DND-41 (cell line): ENCODE results near the gene NKX2-4.

Source experiments
- ATAC-seq: fragments of 200-7000 bp; cut with Tn5 transposase; 3 replicates; pipeline ENCODE4 v1.9.1; 2021; ENCODE audit warnings: low read depth; ENCODE audit not compliant: insufficient read depth
- DNase-seq: peaks from one replicate; pipeline ENCODE4 v3.0.0-alpha.2; 2020
- H2AFZ ChIP-seq: 2 replicates; pipeline ENCODE4 v1.6.0; 2012; ENCODE audit warnings: low read depth, low read length
- H3K27ac ChIP-seq: 2 replicates; pipeline ENCODE4 v1.5.1; 2012; ENCODE audit warnings: low read length, inconsistent platforms
- H3K27me3 ChIP-seq: fragments of 200-600 bp; sonication (generic); 2 replicates; pipeline ENCODE4 v1.6.0; 2012; ENCODE audit warnings: low read length, mild to moderate bottlenecking, inconsistent platforms; ENCODE audit not compliant: insufficient read depth, poor library complexity
- H3K36me3 ChIP-seq: 2 replicates; pipeline ENCODE4 v1.5.1; 2012; ENCODE audit warnings: low read length, inconsistent platforms; ENCODE audit not compliant: insufficient read depth
- H3K4me1 ChIP-seq: 2 replicates; pipeline ENCODE4 v1.5.1; 2012; ENCODE audit warnings: mild to moderate bottlenecking, low read length; ENCODE audit not compliant: insufficient read depth
- H3K4me2 ChIP-seq: 2 replicates; pipeline ENCODE4 v1.6.0; 2012; ENCODE audit warnings: mild to moderate bottlenecking, moderate library complexity, low read length, inconsistent platforms; ENCODE audit not compliant: insufficient read depth
- H3K4me3 ChIP-seq, 2 experiments: fragments of 200-600 bp in 1 of 2; shearing (Covaris generic) in 1 of 2; 2 replicates each; pipeline ENCODE4 v1.5.1; 2012 to 2016; ENCODE audit warnings: inconsistent platforms in 2 of 2, low read length in 2 of 2, mild to moderate bottlenecking in 2 of 2, low read depth in 1 of 2, moderate library complexity in 1 of 2
- H3K79me2 ChIP-seq: 2 replicates; pipeline ENCODE4 v1.6.0; 2012; ENCODE audit warnings: low read length, inconsistent platforms; ENCODE audit not compliant: insufficient read depth
- H3K9ac ChIP-seq: 2 replicates; pipeline ENCODE4 v1.6.0; 2012; ENCODE audit warnings: low read depth, mild to moderate bottlenecking, inconsistent platforms, low read length, moderate library complexity
- H3K9me3 ChIP-seq: 2 replicates; pipeline ENCODE4 v1.5.1; 2012; ENCODE audit warnings: low read length, moderate library complexity, mild to moderate bottlenecking, inconsistent platforms; ENCODE audit not compliant: insufficient read depth, severe bottlenecking
- H4K20me1 ChIP-seq: 2 replicates; pipeline ENCODE4 v1.6.0; 2012; ENCODE audit warnings: low read length; ENCODE audit not compliant: insufficient read depth
- CTCF ChIP-seq: IDR thresholded peaks from 2 replicates; pipeline ENCODE4 v1.5.1; 2012; ENCODE audit warnings: borderline replicate concordance, low read length, moderate library complexity, mild to moderate bottlenecking; ENCODE audit not compliant: poor library complexity, severe bottlenecking; ENCODE audit errors: extremely low read depth
- EZH2 ChIP-seq: IDR thresholded peaks from 3 replicates; pipeline ENCODE4 v1.6.1; 2012; ENCODE audit warnings: borderline replicate concordance, low read depth, mild to moderate bottlenecking, moderate library complexity, low read length, inconsistent platforms; ENCODE audit not compliant: severe bottlenecking

Gene NKX2-4

DNA sequence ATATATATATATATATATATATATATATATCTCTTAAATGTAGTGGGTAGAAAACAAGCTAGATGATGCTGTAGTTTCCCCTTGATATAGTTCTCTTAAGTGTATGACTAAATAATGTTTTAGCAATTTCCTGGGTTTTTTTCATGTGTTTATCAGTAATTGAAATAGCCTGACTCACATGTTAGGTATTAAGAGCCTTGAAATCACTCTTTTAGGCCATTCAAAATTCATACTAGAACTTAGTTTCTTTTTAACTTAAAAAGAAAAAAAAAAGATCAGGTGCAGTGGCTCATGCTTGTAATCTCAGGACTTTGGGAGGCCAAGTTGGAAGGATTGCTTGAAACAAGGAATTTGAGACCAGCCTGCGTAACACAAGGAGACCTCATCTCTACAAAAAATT is 44.1 kb downstream of the NKX2-4 start:
- Histone ChIP-seq H2AFZ (no peak overlapping the region), H3K4me2 (no peak overlapping the region), H3K79me2 (no peaks in the 10 kb centered on the region), H3K27ac (no peak overlapping the region), H3K36me3 (peaks cover 77% of the 10 kb centered on the region), H4K20me1 (peaks cover 3% of the 10 kb centered on the region; the same call in 1 of the 2 replicates), H3K9ac (no peak overlapping the region), H3K4me3 (no peak overlapping the region), H3K4me1 (no peaks in the 10 kb centered on the region), H3K9me3 (no peaks in the 10 kb centered on the region), H3K27me3 (no peaks in the 10 kb centered on the region)
- TF ChIP-seq CTCF (no peak), EZH2 (no peak)
- DNase-seq (no peak), ATAC-seq (no peak)

DNA sequence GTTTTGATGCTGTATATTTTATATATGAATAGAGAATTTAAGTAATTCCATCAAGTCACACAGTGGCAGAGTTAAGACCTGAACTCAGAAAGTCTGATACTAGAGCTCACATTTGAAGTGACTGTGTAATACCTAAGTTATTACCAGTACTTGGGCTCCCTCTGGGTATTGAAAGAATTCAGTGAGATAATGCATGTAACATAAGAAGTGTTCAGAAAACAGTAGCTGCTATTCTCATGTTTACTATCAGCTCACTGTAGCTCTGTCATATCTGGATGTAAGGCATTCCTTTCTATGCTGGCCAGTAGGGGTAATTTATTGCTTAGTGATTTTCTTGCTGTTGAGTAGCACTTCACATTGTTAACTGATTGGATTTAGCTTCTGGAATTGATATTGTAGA is 44.6 kb downstream of the NKX2-4 start:
- H3K9ac ChIP-seq = no peak overlapping the region
- peaks cover 3% of the 10 kb centered on the region; the same call in 1 of the 2 replicates for H4K20me1 ChIP-seq
- H3K9me3 ChIP-seq = no peaks in the 10 kb centered on the region
- no peak for ATAC-seq
- H2AFZ ChIP-seq = no peak overlapping the region
- no peaks in the 10 kb centered on the region for H3K4me1 ChIP-seq
- H3K4me3 ChIP-seq = no peak overlapping the region
- H3K79me2 ChIP-seq = no peaks in the 10 kb centered on the region
- H3K36me3 ChIP-seq = peaks cover 77% of the 10 kb centered on the region
- no peak for DNase-seq
- no peak for TF ChIP-seq EZH2
- TF ChIP-seq CTCF = no peak
- no peaks in the 10 kb centered on the region for H3K27me3 ChIP-seq
- no peak overlapping the region for H3K27ac ChIP-seq
- H3K4me2 ChIP-seq = no peak overlapping the region
